GM19395 (cell line): ENCODE measurements around the gene SERPINB3.
"Not testable (repeated sequence)": the region's sequence is repeated elsewhere in the genome, so short reads cannot be mapped to it uniquely, and the experiment has no call there.

Experiments used
- ATAC-seq: cut with Tn5 transposase; IDR thresholded peaks from one replicate; pipeline ENCODE4 v1.9.1; 2021; ENCODE audit warnings: mild to moderate bottlenecking, moderate library complexity; ENCODE audit not compliant: unreplicated experiment

The SERPINB3 gene

DNA sequence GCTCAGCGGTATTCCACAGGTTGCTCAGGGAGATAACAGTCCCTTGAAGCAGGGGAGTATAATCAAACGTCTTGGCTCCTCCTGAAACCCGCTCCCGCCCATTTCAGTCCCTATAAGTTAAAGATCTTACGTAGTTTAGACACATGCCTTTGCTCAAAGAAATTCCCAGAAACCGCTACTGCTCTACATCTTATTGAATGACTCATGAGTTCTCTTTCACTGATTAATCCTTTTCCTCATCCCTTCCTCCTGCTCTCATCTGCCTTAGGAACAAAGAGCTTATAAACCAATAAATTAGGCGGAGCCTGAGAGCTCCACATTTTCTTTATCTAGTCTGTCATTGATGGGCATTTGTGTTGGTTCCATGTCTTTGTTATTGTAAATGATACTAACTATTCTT, 13.5 kb downstream of the SERPINB3 start:
- ATAC-seq: no peak

DNA sequence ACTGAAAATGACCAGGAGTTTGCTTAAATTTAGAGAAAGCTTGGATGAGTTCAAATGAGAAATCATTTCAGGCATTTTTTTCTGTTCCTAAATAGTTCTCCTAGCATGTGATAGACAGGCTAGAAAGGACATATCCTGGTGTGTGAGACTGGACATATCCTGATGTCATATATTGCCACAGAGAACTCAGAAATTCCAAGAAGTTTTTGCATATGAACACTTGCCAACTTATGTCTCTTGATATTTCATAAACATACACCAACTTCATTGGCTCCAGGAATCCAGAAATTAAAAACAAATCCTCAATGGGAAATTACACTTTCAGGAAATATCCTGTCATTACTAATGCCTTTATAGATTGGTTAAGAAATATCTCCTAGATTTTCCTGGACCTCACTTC, 14.8 kb downstream of the SERPINB3 start:
- no peak for ATAC-seq

DNA sequence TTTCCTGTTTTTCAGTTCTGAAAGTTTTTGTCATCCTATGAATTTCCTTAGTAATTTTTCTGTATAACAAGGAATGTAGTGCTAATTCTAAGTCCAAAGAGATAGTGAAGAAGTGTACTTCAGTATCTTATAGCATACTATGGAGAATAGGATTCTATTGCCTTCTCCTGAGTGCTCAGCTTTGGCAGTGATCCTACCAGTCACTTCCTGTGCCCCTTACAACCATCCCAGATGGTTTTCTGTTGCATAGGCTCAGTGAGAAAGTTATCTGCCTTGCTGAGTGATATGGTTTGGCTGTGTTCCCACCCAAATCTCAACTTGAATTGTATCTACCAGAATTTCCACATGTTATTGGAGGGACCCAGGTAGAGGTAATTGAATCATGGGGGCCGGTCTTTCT, 17.0 kb downstream of the SERPINB3 start:
- not testable (repeated sequence) for ATAC-seq

DNA sequence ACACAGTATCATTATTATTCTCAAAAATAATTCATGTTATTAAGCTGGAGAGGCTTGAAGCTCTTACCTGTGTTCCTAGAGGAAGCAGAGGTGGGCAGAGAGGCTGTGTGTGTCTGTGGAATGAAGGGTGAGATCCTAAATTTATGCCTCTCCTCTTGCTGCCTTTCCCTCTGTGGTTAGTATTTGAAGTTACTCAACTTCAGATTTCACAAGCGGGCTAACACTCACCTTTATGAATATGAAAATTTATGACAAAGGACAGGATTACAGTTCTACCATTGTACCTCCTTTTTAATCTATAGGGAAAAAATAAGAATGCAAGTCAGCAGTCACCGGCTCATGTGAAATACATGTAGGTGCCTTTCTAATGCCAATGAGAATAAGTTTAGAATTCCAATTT, 17.6 kb downstream of the SERPINB3 start, which contains the start of gene SERPINB4:
SERPINB4 (minus strand) TSS at position 115 of the 400 bp plus-strand sequence. CDS start 679 bp downstream, outside the sequence.
- ATAC-seq: not testable (repeated sequence)

DNA sequence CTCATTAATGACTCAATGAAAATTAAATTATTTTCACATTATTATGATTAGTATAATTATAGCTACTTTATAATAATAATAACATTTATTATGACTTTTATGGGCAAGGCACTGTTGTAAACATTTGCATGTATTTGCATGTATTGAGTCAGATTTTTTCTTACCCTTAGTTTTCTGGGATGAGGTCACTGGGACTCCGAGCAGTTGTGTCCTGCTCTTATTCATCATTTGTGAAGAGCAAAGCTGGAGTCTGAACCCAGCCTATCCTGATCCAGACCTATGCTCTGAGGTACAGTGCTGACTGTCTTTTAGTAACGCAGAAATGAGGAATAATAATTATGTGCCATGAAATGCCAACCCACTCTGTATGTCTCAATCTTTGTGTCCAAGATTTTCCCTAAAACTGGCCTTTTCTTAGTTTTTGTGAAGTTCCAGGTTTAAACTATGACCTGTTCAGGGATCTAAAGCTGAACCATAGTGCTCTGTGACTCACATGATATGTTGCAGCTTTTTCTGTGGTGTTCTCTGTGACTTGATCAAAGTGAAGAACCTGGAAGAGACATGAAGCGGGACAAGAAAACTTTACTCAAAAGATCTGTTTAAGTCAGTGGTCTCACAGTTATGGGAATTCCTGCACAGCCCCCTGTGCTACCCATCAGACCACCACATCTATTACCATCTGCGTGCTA, 18.9 kb downstream of the SERPINB3 start:
- not testable (repeated sequence) for ATAC-seq

DNA sequence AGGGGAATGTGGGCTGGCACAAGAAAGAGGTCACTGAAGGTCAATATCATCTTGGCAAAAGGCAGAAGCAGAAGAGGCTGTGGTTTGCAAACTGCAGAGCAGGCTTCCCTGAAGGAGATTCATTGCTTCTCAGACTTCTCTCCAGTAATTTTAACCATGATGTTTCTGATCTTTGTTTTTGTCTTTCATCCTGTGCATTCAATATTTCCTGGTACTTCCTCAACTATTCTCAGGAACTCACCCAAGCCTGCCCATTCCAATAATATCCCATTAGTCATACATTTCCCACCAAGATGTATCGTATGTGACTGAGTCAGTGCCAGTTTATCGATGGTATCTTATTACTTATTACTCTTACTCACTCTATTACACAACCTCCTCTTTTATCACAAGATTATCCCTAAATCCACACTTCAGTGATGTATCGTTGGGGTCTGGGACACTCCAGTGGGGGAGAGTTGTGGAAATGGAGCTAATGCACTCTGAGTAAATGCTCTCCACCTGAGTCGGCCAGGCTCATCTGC, 20.5 kb downstream of the SERPINB3 start:
- ATAC-seq: not testable (repeated sequence)

DNA sequence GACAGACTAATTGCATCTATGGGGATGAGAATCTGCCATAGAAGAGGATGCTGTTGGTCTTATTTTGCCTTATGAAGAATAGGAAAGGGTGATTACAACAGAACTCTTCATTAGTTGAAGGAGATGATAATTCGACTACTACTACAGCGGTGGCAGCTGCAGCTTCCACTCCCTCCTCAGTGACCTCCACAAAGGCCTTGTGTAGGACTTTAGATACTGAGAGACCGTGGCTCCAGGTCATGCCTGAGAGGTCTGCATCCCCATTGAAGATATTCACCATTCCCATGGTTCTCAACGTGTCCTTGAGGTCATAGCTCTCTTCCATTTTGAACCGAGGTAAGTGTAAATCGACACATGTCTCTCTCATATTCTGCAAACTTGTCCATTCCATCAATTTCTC, 24.0 kb downstream of the SERPINB3 start:
- ATAC-seq: no peak

DNA sequence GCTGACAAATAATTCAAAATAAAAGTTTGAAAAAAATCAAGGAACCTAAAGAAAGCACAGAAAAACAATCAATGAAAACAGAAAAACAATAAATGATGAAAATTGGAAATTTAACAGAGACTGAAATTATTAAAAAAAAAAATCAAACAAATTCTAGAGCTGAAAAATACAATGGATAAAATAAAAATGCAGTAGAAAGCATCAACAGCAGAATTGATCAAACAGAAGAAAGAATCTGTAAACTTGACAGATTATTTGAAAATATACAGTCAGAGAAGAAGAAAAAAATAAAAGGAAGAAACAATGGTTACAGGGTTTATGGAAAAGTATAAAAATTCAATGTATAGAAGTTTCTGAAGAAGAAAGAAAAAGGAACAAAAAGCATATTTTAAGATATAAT, 33.9 kb downstream of the SERPINB3 start:
- ATAC-seq: no peak

DNA sequence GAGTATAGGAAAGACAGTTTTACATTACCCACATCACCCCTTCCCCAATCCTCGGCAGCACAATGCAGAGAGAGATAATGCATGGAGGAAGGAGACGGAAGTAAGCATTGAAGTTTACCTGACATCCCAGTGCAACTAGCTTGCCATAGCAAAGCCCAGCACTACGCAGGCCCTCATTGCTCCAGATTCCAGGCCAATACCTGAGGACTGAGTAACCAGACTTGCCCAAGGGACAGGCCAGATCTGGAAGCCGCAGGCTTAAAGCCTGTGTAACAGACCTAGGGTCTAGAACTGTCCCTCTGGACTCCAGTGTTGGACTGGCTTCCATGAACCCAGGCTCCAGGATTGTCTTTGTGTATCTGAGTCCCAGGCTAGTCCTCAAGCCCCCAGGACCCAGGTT, 35.3 kb downstream of the SERPINB3 start:
- ATAC-seq: no peak

DNA sequence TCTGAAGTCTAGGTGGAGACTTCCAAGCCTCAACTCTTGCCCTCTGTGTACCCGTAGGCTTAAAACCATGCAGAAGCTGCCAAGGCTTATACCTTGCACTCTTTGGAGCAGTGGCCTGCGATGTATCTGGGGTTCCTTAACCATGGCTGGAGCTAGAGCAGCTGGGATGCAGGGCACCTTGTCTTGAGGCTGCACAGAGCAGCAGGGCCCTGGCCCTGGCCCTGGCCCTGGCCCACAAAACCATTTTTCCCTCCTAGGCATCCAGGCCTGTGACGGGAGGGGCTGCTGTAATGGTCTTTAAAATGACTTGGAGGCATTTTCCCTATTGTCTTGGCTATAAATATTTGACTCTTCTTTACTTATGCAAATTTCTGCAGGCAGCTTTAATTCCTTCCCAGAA, 36.8 kb downstream of the SERPINB3 start:
- ATAC-seq: no peak

DNA sequence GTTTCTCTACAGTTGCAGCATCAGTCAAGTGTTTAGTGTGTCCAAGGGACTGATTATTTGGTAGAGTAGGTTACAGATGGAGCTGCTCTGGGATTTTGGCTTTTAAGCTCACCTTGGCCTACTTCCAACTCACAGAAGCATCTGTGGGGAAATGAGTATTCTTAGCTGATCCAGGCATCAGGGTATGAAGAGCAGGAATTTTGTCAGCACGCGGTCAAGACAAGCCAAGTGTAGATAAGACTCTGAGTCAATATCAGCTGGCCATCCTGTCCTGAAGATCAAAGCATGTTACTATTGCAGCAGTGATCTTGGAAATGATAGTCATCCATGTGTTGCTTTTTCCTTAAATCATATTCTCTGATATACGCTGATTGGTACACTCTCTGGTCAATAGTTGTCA, 42.0 kb downstream of the SERPINB3 start:
- no peak for ATAC-seq

DNA sequence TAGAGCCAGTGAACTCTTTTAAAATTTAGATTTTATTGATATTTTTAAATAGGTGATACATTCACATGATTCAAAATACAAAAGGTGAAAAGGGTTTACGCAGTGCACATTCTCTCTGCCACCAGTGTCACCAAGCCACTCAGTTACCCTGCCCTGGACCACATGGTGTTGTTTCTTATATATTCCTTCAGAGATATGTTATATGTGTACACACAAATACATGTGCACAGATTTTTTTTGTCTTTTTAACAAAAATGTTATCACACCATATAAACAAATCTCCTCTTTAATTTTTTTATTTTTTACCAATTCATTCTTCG, 43.8 kb downstream of the SERPINB3 start:
- peak; percentile 14 for ATAC-seq

DNA sequence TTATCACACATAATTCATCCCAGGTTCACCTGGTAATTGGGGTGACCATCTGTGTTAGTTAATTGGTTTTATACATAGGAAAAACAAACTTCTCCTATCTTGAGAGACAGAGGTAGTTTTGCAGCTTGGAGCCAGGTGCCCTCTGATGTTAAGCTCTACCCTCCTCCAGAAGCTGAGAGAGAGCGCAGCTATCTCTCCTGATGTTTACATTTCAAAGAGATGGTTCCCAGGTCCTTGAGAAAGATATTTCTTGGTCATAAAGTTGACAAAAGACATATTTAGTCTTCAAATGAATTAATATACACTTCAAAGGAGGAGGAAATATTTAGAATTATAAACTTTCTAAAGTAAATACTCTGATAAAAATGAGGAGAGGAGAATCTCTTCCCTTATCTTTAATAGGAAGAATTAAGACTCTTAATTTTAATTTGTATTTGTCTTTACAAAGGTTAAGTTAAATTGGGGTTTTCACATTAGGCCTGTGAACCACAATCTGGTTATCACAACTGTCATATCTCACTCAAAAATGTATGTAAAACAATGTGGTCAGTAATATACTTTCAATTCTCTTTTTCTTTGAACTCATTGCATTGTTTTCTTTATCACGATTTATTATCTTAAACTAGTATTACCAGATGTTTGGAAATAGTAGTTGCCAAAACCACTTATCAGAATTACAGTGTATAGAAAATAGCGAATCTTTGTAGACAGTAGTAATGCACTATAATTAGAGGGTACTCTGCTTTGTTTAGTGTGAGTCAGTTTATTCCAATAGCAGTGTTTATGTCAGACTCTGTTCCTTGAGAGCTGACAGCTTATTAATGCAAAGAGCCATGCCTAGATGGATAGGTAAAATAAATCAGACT, 44.4 kb downstream of the SERPINB3 start:
- peak; percentile 81 for ATAC-seq

DNA sequence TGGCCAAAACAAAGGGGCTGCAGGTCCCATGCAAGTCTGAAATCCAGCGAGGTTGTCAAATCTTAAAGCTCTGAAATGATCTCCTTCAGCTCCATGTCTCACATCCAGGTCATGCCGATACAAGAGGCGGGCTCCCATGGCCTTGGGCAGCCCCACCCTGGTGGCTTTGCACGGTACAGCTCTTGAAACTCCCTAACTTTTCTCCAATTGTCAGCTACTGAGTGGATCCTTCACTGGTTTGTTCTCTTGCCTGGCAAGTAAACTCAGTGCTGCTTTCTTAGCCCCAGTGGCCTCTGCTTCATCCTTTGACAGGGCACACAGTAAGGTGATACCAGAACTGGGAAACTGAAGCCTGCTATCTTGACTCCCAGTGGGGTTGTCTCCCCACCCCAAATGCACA, 48.3 kb downstream of the SERPINB3 start:
- ATAC-seq: no peak

DNA sequence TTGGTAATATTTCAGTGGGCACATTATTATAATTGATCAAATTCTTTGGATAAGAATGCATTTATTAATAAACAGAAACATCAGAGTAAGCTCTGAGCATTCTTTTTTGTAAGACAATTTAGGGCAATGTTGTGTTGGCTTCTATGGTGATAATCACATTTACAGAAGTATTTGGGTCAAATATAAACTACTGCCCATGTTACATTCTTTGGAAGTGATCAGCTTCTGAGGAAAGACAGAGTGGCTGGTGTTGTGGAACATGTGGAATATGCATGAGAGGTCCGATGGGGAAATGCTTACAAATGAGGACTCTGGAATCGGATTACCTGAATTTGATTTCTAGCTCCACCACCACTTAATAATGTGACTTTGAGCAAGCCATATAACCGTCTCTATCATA, 55.2 kb downstream of the SERPINB3 start:
- no peak for ATAC-seq
